ENCODE measurements around the gene ABCC8.
A peak's percentile ranks its signal among the peaks of the same experiment; 100 is the strongest.

Gene ABCC8

DNA sequence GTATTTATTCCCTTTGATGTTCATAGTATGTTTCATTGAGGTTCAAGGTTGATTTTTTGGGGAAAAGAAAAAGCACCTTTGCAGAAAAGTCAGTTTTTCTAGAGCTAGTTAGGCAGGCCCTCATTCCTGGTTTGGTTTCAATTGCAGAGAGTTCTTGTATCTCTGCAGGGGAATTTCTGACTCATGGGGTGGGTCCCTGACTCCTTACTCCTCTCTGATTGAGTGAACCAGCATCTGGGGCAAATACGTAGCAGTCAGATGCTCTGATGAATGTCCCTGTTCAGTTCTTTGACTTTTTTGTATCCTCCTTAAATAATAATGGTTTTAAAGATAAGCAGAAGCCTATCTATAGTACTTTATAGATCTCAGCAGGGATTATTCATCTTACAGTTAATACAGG, 132.7 kb downstream of the ABCC8 start:
- H2BK15ac ChIP-seq (ENCODE audit: low read depth, poor library complexity, severe bottlenecking): no peak overlapping the region
- H4K8ac ChIP-seq (ENCODE audit: low read length): no peak overlapping the region
- no CpG with 5 or more reads among the region's 1 CpG for WGBS
- H3K4me1 ChIP-seq (ENCODE audit: control insufficient read depth, insufficient read depth, low read depth, low read length): no peaks in the 10 kb centered on the region
- H3K27ac ChIP-seq (ENCODE audit: low read length, poor library complexity, severe bottlenecking): no peak overlapping the region
- H3K14ac ChIP-seq (ENCODE audit: low read length in 2 of 2): no peak overlapping the region
- DNase-seq: peak; percentile 87
- no peak overlapping the region for H2BK120ac ChIP-seq (ENCODE audit: low read depth, low read length)
- no peak overlapping the region for H4K91ac ChIP-seq (ENCODE audit: low read length)
- H3K4me2 ChIP-seq (ENCODE audit: low read length, poor library complexity, severe bottlenecking): no peak overlapping the region
- H3K23ac ChIP-seq (ENCODE audit: low read length in 2 of 2): no peak overlapping the region
- H2BK5ac ChIP-seq (ENCODE audit: low read depth, low read length, poor library complexity, severe bottlenecking): no peak overlapping the region
- H3K18ac ChIP-seq (ENCODE audit: low read depth in 1 of 2, low read length in 2 of 2): no peak overlapping the region
- no peaks in the 10 kb centered on the region for H3K9me3 ChIP-seq (ENCODE audit: control insufficient read depth, low read length)
- no peak overlapping the region for H2AFZ ChIP-seq (ENCODE audit: low read depth, low read length)
- H3K4me3 ChIP-seq (ENCODE audit: insufficient read depth in 1 of 2, low read depth in 1 of 2, low read length in 2 of 2): no peak overlapping the region
- peak overlapping the region; percentile 77 for H3K9ac ChIP-seq (ENCODE audit: low read length)
- no peaks in the 10 kb centered on the region for H3K36me3 ChIP-seq (ENCODE audit: control insufficient read depth in 1 of 2, insufficient read depth in 2 of 2, low read depth in 1 of 2, low read length in 2 of 2)
- H3K4ac ChIP-seq (ENCODE audit: low read depth in 1 of 2, low read length in 2 of 2): no peak overlapping the region
- no peaks in the 10 kb centered on the region for H3K79me1 ChIP-seq (replicated peaks; ENCODE audit: low read length, poor library complexity, severe bottlenecking)
- H3K27me3 ChIP-seq (ENCODE audit: control insufficient read depth in 1 of 2, insufficient read depth in 1 of 2, low read length in 2 of 2): no peaks in the 10 kb centered on the region
- H2BK12ac ChIP-seq (ENCODE audit: low read length in 2 of 2): no peak overlapping the region
- H2AK5ac ChIP-seq (ENCODE audit: low read length, severe bottlenecking): no peak overlapping the region

- Histone ChIP-seq H3K27ac (ENCODE audit: low read length, poor library complexity, severe bottlenecking) (no peak overlapping the region), H3K79me1 (replicated peaks; ENCODE audit: low read length, poor library complexity, severe bottlenecking) (no peaks in the 10 kb centered on the region), H2BK12ac (ENCODE audit: low read length in 2 of 2) (no peak overlapping the region), H3K27me3 (ENCODE audit: control insufficient read depth in 1 of 2, insufficient read depth in 1 of 2, low read length in 2 of 2) (no peaks in the 10 kb centered on the region), H4K91ac (ENCODE audit: low read length) (no peak overlapping the region), H3K4ac (ENCODE audit: low read depth in 1 of 2, low read length in 2 of 2) (no peak overlapping the region), H2BK120ac (ENCODE audit: low read depth, low read length) (no peak overlapping the region), H3K4me3 (ENCODE audit: insufficient read depth in 1 of 2, low read depth in 1 of 2, low read length in 2 of 2) (no peak overlapping the region), H2AFZ (ENCODE audit: low read depth, low read length) (no peak overlapping the region), H3K9me3 (ENCODE audit: control insufficient read depth, low read length) (no peaks in the 10 kb centered on the region), H3K36me3 (ENCODE audit: control insufficient read depth in 1 of 2, insufficient read depth in 2 of 2, low read depth in 1 of 2, low read length in 2 of 2) (no peaks in the 10 kb centered on the region), H3K14ac (ENCODE audit: low read length in 2 of 2) (no peak overlapping the region), H4K8ac (ENCODE audit: low read length) (no peak overlapping the region), H3K4me2 (ENCODE audit: low read length, poor library complexity, severe bottlenecking) (no peak overlapping the region), H2AK5ac (ENCODE audit: low read length, severe bottlenecking) (no peak overlapping the region), H2BK15ac (ENCODE audit: low read depth, poor library complexity, severe bottlenecking) (no peak overlapping the region), H3K23ac (ENCODE audit: low read length in 2 of 2) (no peak overlapping the region), H2BK5ac (ENCODE audit: low read depth, low read length, poor library complexity, severe bottlenecking) (no peak overlapping the region), H3K18ac (ENCODE audit: low read depth in 1 of 2, low read length in 2 of 2) (peak overlapping the region in 1 of 2 experiments; percentile 54), H3K4me1 (ENCODE audit: control insufficient read depth, insufficient read depth, low read depth, low read length) (no peaks in the 10 kb centered on the region), H3K9ac (ENCODE audit: low read length) (peak overlapping the region; percentile 77)
- WGBS: 100% methylated on average over 1 of the region's 2 CpGs
- DNase-seq: no peak
Observed at GRCh38 chr11:17343257-17343656, 133.4 kb downstream of the ABCC8 start.
